RWPE1 (cell line): ENCODE data around the gene CARMIL1.

ENCODE experiments used
- CTCF ChIA-PET: fragments of 350-600 bp; sonication (Branson Sonifier 250); formaldehyde crosslinking; extraction: SDS; loops from one replicate; lab custom pipeline; 2021; lab: Yijun Ruan, JAX
- POLR2A ChIA-PET: fragments of 400-600 bp; formaldehyde crosslinking; extraction: SDS; loops from one replicate; lab custom pipeline; 2020; ENCODE audit warnings: antibody characterized with exemption; ENCODE audit not compliant: low non-redundant PET; lab: Yijun Ruan, JAX
- DNase-seq: peaks from one replicate; pipeline ENCODE4 v3.0.0; 2012; ENCODE audit warnings: low spot score
- H3K27ac ChIP-seq: fragments of 450-650 bp; 2 replicates; pipeline ENCODE4 v1.5.1; 2017
- CTCF ChIP-seq: fragments of 450-650 bp; conservative IDR thresholded peaks from 2 replicates; pipeline ENCODE4 v1.5.1; 2017; ENCODE audit warnings: low read depth, mild to moderate bottlenecking

The CARMIL1 gene

GRCh38 chr6:25576919-25577318 is 297.7 kb downstream of the CARMIL1 start:
- no peak for DNase-seq
- CTCF ChIA-PET, result no interaction called here
- POLR2A ChIA-PET, result no interaction called here
- no peak for TF ChIP-seq CTCF
- H3K27ac ChIP-seq, result no peak overlapping the region

DNA sequence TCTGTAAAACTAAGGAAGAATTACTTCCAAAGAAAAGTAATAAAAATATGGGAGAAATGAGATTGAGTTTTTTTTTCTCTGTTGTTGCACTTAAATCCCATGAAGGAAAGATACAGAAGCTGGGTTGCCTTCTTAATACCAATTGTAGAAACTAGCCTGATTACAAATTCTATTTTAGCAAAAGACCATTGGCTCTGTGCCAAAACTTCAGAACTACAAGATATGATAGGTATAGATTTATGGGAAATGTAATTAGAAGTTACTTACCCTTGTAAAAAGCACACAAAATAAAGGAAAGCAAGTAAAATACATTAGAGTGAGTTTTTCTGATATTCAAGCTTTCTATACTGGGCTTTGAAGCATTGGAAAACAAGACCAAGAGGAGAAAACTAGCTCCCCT is 299.4 kb downstream of the CARMIL1 start:
- CTCF ChIA-PET, result interaction anchor here (0.6 to 0.7 kb wide), 2 partner anchors 169 to 378 kb away, joined by 3 to 9 read pairs; no protein-coding TSS in a partner anchor
- no peak for TF ChIP-seq CTCF
- POLR2A ChIA-PET, result no interaction called here
- no peak overlapping the region for H3K27ac ChIP-seq
- DNase-seq, result no peak

GRCh38 chr6:25579391-25579883 is 300.3 kb downstream of the CARMIL1 start:
- no peak for TF ChIP-seq CTCF
- ChIA-PET CTCF (interaction anchor here (0.6 kb wide), 1 partner anchor 16 kb away, joined by 4 read pairs; no protein-coding TSS in a partner anchor), POLR2A (no interaction called here)
- H3K27ac ChIP-seq, result no peak overlapping the region
- no peak for DNase-seq

- no peak overlapping the region for H3K27ac ChIP-seq
- no peak for TF ChIP-seq CTCF
- no peak for DNase-seq
- CTCF ChIA-PET, result no interaction called here
- POLR2A ChIA-PET, result no interaction called here
Measured at GRCh38 chr6:25579902-25580495, 300.8 kb downstream of the CARMIL1 start.

DNA sequence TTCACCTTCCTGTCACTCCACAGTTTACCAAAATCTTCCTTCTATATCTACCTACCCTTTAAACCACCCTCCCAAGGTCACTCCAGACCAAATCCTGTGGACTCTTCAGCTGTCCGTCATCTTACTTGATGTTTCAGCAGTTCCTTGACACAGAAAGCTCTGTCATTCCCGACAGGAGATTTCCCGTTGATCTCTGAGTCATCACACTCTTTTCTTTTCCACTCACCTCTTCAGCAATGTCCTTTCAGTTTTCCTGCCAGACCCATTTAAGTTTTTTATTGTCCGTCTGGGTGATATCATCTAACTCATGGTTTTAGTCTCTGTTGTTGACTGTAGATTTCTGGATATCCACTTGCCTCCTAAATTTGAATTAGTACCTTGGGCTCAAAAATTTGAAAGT is 302.9 kb downstream of the CARMIL1 start:
- CTCF ChIA-PET, result interaction anchor here (0.6 kb wide), 1 partner anchor 17 kb away, joined by 4 read pairs; no protein-coding TSS in a partner anchor
- POLR2A ChIA-PET, result no interaction called here

GRCh38 chr6:25583099-25583498 is 303.9 kb downstream of the CARMIL1 start:
- POLR2A ChIA-PET, result no interaction called here
- no peak for DNase-seq
- CTCF ChIA-PET, result interaction anchor here (0.6 kb wide), 1 partner anchor 416 kb away, joined by 3 read pairs; no protein-coding TSS in a partner anchor

More for the DNA sequence above, 302.9 kb downstream of the CARMIL1 start:
- no peak for DNase-seq
- no peak overlapping the region for H3K27ac ChIP-seq
- no peak for TF ChIP-seq CTCF

More at GRCh38 chr6:25583099-25583498, 303.9 kb downstream of the CARMIL1 start:
- no peak overlapping the region for H3K27ac ChIP-seq
- no peak for TF ChIP-seq CTCF
